ENCODE results near the gene FAM162B.
A peak's percentile ranks its signal among the peaks of the same experiment; 100 is the strongest.

FAM162B gene

DNA sequence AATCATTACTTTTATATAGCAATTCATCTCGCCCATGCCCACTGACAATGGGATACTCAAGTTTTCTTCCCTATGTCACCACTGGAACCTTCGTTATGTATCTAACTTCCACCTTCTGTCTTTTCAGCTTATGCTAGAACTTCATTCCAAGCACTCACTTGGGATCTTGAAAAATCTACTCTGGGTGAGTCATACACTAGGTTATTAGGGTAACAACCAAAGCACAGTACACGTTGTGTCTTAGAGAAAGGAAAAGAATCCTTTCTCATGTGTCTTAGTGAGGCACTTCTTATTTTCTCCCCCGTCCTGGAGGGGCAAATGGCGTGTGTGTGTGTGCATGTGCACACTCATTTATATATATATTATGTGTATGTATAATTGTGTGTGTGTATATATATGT is 18.3 kb upstream of the FAM162B start:
- H3K27ac ChIP-seq (ENCODE audit: low read depth, low read length), result no peak overlapping the region
- no peak overlapping the region for H2AFZ ChIP-seq (ENCODE audit: low read depth, low read length, severe bottlenecking)
- no peaks in the 10 kb centered on the region for H3K27me3 ChIP-seq (ENCODE audit: low read length)
- no peak for TF ChIP-seq EZH2phosphoT487 (conservative IDR thresholded peaks at IDR 0.05; ENCODE audit: low read length)
- TF ChIP-seq, protein P1, sequence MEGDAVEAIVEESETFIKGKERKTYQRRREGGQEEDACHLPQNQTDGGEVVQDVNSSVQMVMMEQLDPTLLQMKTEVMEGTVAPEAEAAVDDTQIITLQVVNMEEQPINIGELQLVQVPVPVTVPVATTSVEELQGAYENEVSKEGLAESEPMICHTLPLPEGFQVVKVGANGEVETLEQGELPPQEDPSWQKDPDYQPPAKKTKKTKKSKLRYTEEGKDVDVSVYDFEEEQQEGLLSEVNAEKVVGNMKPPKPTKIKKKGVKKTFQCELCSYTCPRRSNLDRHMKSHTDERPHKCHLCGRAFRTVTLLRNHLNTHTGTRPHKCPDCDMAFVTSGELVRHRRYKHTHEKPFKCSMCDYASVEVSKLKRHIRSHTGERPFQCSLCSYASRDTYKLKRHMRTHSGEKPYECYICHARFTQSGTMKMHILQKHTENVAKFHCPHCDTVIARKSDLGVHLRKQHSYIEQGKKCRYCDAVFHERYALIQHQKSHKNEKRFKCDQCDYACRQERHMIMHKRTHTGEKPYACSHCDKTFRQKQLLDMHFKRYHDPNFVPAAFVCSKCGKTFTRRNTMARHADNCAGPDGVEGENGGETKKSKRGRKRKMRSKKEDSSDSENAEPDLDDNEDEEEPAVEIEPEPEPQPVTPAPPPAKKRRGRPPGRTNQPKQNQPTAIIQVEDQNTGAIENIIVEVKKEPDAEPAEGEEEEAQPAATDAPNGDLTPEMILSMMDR (IDR thresholded peaks at IDR 0.05; ENCODE audit: insufficient read depth, low read length, poor library complexity, severe bottlenecking), result no peak
- no peak overlapping the region for H3K9ac ChIP-seq (ENCODE audit: low read length)
- H3F3A ChIP-seq (ENCODE audit: insufficient read depth), result no peaks in the 10 kb centered on the region
- H3K9me2 ChIP-seq (replicated peaks; ENCODE audit: insufficient read depth, low read length), result no peaks in the 10 kb centered on the region
- H3K4me2 ChIP-seq (ENCODE audit: low read depth, low read length, poor library complexity, severe bottlenecking), result no peak overlapping the region
- no peaks in the 10 kb centered on the region for H3K9me3 ChIP-seq (ENCODE audit: insufficient read depth, low read length)
- no peaks in the 10 kb centered on the region for H3K36me3 ChIP-seq (ENCODE audit: low read length)
- H3K4me3 ChIP-seq (ENCODE audit: insufficient read depth, low read length, poor library complexity, severe bottlenecking), result no peak overlapping the region
- no peaks in the 10 kb centered on the region for H4K20me1 ChIP-seq (ENCODE audit: low read depth, low read length)
- no peaks in the 10 kb centered on the region for H3K79me2 ChIP-seq (ENCODE audit: insufficient read depth, low read length)

DNA sequence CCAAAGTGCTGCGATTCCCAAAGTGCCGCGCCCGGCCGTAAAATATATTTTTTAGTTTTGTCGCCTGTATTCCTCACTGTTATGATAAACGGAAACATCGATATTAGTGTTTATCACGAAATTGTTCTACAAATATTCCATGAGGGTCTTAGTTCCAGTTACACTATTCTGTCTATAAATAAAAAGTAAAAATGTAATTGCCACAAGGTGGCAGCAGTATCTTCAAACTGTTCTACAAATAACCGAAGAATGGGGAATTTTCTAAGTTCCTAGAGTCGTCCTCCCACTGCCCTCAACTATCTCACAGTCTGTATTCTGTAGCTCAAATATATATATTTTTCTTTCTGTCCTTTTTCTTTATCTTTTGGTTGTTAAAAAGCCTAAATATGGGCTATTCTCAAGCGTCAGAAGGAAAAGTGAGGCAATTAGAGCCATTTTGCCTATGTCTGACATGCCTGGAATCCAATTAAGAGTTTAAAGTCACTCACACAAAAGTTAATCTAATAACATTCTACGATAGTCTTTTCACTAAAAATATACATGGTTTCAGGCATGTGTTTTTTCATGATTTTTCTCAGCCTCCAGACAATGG is 14.2 kb upstream of the FAM162B start:
- TF ChIP-seq, protein P1 (IDR thresholded peaks at IDR 0.05; ENCODE audit: insufficient read depth, low read length, poor library complexity, severe bottlenecking), result peak; percentile 36
- no peak for TF ChIP-seq EZH2phosphoT487 (conservative IDR thresholded peaks at IDR 0.05; ENCODE audit: low read length)
- Histone ChIP-seq H3F3A (ENCODE audit: insufficient read depth) (no peaks in the 10 kb centered on the region), H3K9ac (ENCODE audit: low read length) (no peak overlapping the region), H3K36me3 (ENCODE audit: low read length) (no peaks in the 10 kb centered on the region), H4K20me1 (ENCODE audit: low read depth, low read length) (no peaks in the 10 kb centered on the region), H3K79me2 (ENCODE audit: insufficient read depth, low read length) (no peaks in the 10 kb centered on the region), H3K27ac (ENCODE audit: low read depth, low read length) (no peak overlapping the region), H3K4me2 (ENCODE audit: low read depth, low read length, poor library complexity, severe bottlenecking) (no peak overlapping the region), H3K27me3 (ENCODE audit: low read length) (no peaks in the 10 kb centered on the region), H2AFZ (ENCODE audit: low read depth, low read length, severe bottlenecking) (no peak overlapping the region), H3K9me2 (replicated peaks; ENCODE audit: insufficient read depth, low read length) (no peaks in the 10 kb centered on the region), H3K9me3 (ENCODE audit: insufficient read depth, low read length) (no peaks in the 10 kb centered on the region), H3K4me3 (ENCODE audit: insufficient read depth, low read length, poor library complexity, severe bottlenecking) (no peak overlapping the region)

DNA sequence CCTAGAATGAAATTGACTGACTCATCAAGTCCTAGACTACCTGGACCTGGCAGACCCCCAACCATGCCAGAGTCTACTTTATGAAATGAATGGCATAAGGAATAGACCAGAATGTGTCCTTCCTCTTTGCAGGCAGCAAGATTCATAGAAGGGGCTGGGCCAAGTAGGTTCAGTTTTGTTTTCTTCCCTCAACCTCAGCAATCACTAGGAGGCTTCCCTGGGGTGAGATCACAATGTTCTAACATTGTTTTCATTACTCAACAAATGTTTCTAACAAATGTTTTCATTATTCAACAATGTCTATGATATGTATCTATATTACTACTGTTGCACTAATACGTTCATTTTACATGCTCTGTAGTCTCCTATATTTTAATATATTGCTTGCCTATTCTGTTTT is 8.4 kb upstream of the FAM162B start:
- H2AFZ ChIP-seq (ENCODE audit: low read depth, low read length, severe bottlenecking), result no peak overlapping the region
- H3K4me3 ChIP-seq (ENCODE audit: insufficient read depth, low read length, poor library complexity, severe bottlenecking), result no peak overlapping the region
- H3K4me2 ChIP-seq (ENCODE audit: low read depth, low read length, poor library complexity, severe bottlenecking), result no peak overlapping the region
- H3K36me3 ChIP-seq (ENCODE audit: low read length), result no peaks in the 10 kb centered on the region
- no peaks in the 10 kb centered on the region for H3F3A ChIP-seq (ENCODE audit: insufficient read depth)
- no peak overlapping the region for H3K9ac ChIP-seq (ENCODE audit: low read length)
- no peaks in the 10 kb centered on the region for H3K27me3 ChIP-seq (ENCODE audit: low read length)
- no peaks in the 10 kb centered on the region for H3K79me2 ChIP-seq (ENCODE audit: insufficient read depth, low read length)
- H3K27ac ChIP-seq (ENCODE audit: low read depth, low read length), result no peak overlapping the region
- H3K9me2 ChIP-seq (replicated peaks; ENCODE audit: insufficient read depth, low read length), result no peaks in the 10 kb centered on the region
- TF ChIP-seq, protein P1 (IDR thresholded peaks at IDR 0.05; ENCODE audit: insufficient read depth, low read length, poor library complexity, severe bottlenecking), result no peak
- no peak for TF ChIP-seq EZH2phosphoT487 (conservative IDR thresholded peaks at IDR 0.05; ENCODE audit: low read length)
- H3K9me3 ChIP-seq (ENCODE audit: insufficient read depth, low read length), result no peaks in the 10 kb centered on the region
- H4K20me1 ChIP-seq (ENCODE audit: low read depth, low read length), result no peaks in the 10 kb centered on the region
